Neural cell (in vitro differentiated cells): ENCODE measurements around the gene SLC26A9. TPM values are rescaled to one million over a fixed set of nuclear protein-coding genes. Genes with fewer than 3 reads are reported as not detected.

Experiments used
- H2AFZ ChIP-seq: fragments of 200-600, 300-800 bp; sonication (generic), shearing (Covaris generic); 2 replicates; pipeline ENCODE4 v1.6.0; 2014; ENCODE audit warnings: low read depth, mild to moderate bottlenecking, antibody characterized with exemption, low read length, moderate library complexity
- H3F3A ChIP-seq: fragments of 200-600 bp; shearing (Covaris generic); 2 replicates; pipeline ENCODE4 v1.6.1; 2016; ENCODE audit warnings: mild to moderate bottlenecking, moderate library complexity, mixed read lengths, antibody characterized with exemption, low read length; ENCODE audit not compliant: insufficient read depth, poor library complexity, severe bottlenecking
- H3K27ac ChIP-seq: fragments of 200-600, 300-800 bp; sonication (generic), shearing (Covaris generic); 2 replicates; pipeline ENCODE4 v1.5.1; 2014; ENCODE audit warnings: mild to moderate bottlenecking, low read length, moderate library complexity
- H3K27me3 ChIP-seq: fragments of 300-800, 200-600 bp; sonication (generic), shearing (Covaris generic); 2 replicates; pipeline ENCODE4 v1.6.0; 2014; ENCODE audit warnings: mild to moderate bottlenecking, low read depth, low read length, moderate library complexity; ENCODE audit not compliant: insufficient read depth
- H3K36me3 ChIP-seq: fragments of 300-800, 200-600 bp; sonication (generic), shearing (Covaris generic); 2 replicates; pipeline ENCODE4 v1.5.1; 2014; ENCODE audit warnings: mild to moderate bottlenecking, antibody characterized with exemption, low read length, moderate library complexity; ENCODE audit not compliant: insufficient read depth
- H3K4me2 ChIP-seq: fragments of 300-800, 200-600 bp; sonication (generic), shearing (Covaris generic); 2 replicates; pipeline ENCODE4 v1.6.0; 2014; ENCODE audit warnings: mild to moderate bottlenecking, low read length
- H3K4me3 ChIP-seq: fragments of 300-800, 200-600 bp; sonication (generic), shearing (Covaris generic); 2 replicates; pipeline ENCODE4 v1.5.1; 2014; ENCODE audit warnings: mild to moderate bottlenecking, low read length, moderate library complexity
- H3K79me2 ChIP-seq: fragments of 200-600 bp; shearing (Covaris generic); replicated peaks from 2 replicates; pipeline ENCODE4 v1.6.0; 2014; ENCODE audit warnings: mild to moderate bottlenecking, low read length, moderate library complexity; ENCODE audit not compliant: insufficient read depth
- H3K9ac ChIP-seq: fragments of 300-800, 200-600 bp; sonication (generic), shearing (Covaris generic); 2 replicates; pipeline ENCODE4 v1.6.1; 2016; ENCODE audit warnings: mild to moderate bottlenecking, low read length, mixed read lengths
- H3K9me2 ChIP-seq: fragments of 200-600 bp; shearing (Covaris generic); 2 replicates; pipeline ENCODE4 v1.6.1; 2016; ENCODE audit warnings: mild to moderate bottlenecking, low read length, mixed read lengths; ENCODE audit not compliant: insufficient read depth
- H3K9me3 ChIP-seq: fragments of 200-600, 300-800 bp; sonication (generic), shearing (Covaris generic); 2 replicates; pipeline ENCODE4 v1.6.1; 2016; ENCODE audit warnings: mild to moderate bottlenecking, mixed run types, low read length, moderate library complexity, mixed read lengths
- H4K20me1 ChIP-seq: fragments of 200-600 bp; shearing (Covaris generic); 2 replicates; pipeline ENCODE4 v1.6.1; 2016; ENCODE audit warnings: mild to moderate bottlenecking, mixed run types; ENCODE audit not compliant: insufficient read depth
- EP300 ChIP-seq: fragments of 450-650 bp; conservative IDR thresholded peaks from 2 replicates; pipeline ENCODE4 v1.6.1; 2014; ENCODE audit warnings: antibody characterized with exemption, mild to moderate bottlenecking, moderate library complexity; ENCODE audit not compliant: poor library complexity, severe bottlenecking
- EZH2 ChIP-seq: fragments of 200-600, 300-800 bp; shearing (Covaris generic), sonication (generic); IDR thresholded peaks from 2 replicates; pipeline ENCODE4 v1.6.1; 2014; ENCODE audit warnings: antibody characterized with exemption, low read length, borderline replicate concordance, mild to moderate bottlenecking; ENCODE audit not compliant: insufficient read depth, poor library complexity, severe bottlenecking
- MXI1 ChIP-seq: fragments of 450-650 bp; conservative IDR thresholded peaks from 2 replicates; pipeline ENCODE4 v1.6.1; 2014; ENCODE audit warnings: antibody characterized with exemption, mild to moderate bottlenecking; ENCODE audit not compliant: poor library complexity, severe bottlenecking
- POLR2AphosphoS5 ChIP-seq: IDR thresholded peaks from 2 replicates; pipeline ENCODE4 v1.6.1; 2012
- RAD21 ChIP-seq: fragments of 450-650 bp; conservative IDR thresholded peaks from 2 replicates; pipeline ENCODE4 v1.6.1; 2014; ENCODE audit warnings: antibody characterized with exemption, mild to moderate bottlenecking, moderate library complexity
- SMC3 ChIP-seq: fragments of 450-650 bp; conservative IDR thresholded peaks from 2 replicates; pipeline ENCODE4 v1.6.1; 2014; ENCODE audit warnings: antibody characterized with exemption, mild to moderate bottlenecking, moderate library complexity; ENCODE audit not compliant: poor library complexity
- TAF1 ChIP-seq: IDR thresholded peaks from 2 replicates; pipeline ENCODE4 v1.6.1; 2012; ENCODE audit warnings: low read depth
- polyA plus RNA-seq: library from polyadenylated mRNA; depleted of rRNA; stranded (reverse); fragments of >200 nt; gene quantifications from 2 replicates; pipeline ENCODE4 v1.2.3, GENCODE V29; 2014
- TF ChIP-seq, protein P1 (sequence below): fragments of 450-650 bp; IDR thresholded peaks from 2 replicates; pipeline ENCODE4 v1.5.1; 2014; ENCODE audit warnings: antibody characterized with exemption, mild to moderate bottlenecking, moderate library complexity; ENCODE audit not compliant: poor library complexity, severe bottlenecking
- TF ChIP-seq, protein P2 (sequence below): IDR thresholded peaks from 2 replicates; pipeline ENCODE4 v1.6.1; 2012; ENCODE audit warnings: borderline replicate concordance

Gene SLC26A9
- polyA plus RNA-seq, 1 donor from 2014 or later = not detected

- Histone ChIP-seq H3K9me2 (no peaks in the 10 kb centered on the region), H3K79me2 (no peaks in the 10 kb centered on the region), H3K4me2 (no peak overlapping the region), H3K4me3 (no peak overlapping the region), H3K36me3 (no peaks in the 10 kb centered on the region), H3K27me3 (no peaks in the 10 kb centered on the region), H3K9me3 (no peaks in the 10 kb centered on the region), H3K9ac (no peak overlapping the region), H2AFZ (no peak overlapping the region), H3K27ac (no peak overlapping the region), H4K20me1 (no peaks in the 10 kb centered on the region), H3F3A (no peaks in the 10 kb centered on the region)
- TF ChIP-seq, protein P1, sequence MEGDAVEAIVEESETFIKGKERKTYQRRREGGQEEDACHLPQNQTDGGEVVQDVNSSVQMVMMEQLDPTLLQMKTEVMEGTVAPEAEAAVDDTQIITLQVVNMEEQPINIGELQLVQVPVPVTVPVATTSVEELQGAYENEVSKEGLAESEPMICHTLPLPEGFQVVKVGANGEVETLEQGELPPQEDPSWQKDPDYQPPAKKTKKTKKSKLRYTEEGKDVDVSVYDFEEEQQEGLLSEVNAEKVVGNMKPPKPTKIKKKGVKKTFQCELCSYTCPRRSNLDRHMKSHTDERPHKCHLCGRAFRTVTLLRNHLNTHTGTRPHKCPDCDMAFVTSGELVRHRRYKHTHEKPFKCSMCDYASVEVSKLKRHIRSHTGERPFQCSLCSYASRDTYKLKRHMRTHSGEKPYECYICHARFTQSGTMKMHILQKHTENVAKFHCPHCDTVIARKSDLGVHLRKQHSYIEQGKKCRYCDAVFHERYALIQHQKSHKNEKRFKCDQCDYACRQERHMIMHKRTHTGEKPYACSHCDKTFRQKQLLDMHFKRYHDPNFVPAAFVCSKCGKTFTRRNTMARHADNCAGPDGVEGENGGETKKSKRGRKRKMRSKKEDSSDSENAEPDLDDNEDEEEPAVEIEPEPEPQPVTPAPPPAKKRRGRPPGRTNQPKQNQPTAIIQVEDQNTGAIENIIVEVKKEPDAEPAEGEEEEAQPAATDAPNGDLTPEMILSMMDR = no peak
- TF ChIP-seq EZH2 (no peak), SMC3 (no peak), MXI1 (no peak), EP300 (no peak)
- TF ChIP-seq, protein P2, sequence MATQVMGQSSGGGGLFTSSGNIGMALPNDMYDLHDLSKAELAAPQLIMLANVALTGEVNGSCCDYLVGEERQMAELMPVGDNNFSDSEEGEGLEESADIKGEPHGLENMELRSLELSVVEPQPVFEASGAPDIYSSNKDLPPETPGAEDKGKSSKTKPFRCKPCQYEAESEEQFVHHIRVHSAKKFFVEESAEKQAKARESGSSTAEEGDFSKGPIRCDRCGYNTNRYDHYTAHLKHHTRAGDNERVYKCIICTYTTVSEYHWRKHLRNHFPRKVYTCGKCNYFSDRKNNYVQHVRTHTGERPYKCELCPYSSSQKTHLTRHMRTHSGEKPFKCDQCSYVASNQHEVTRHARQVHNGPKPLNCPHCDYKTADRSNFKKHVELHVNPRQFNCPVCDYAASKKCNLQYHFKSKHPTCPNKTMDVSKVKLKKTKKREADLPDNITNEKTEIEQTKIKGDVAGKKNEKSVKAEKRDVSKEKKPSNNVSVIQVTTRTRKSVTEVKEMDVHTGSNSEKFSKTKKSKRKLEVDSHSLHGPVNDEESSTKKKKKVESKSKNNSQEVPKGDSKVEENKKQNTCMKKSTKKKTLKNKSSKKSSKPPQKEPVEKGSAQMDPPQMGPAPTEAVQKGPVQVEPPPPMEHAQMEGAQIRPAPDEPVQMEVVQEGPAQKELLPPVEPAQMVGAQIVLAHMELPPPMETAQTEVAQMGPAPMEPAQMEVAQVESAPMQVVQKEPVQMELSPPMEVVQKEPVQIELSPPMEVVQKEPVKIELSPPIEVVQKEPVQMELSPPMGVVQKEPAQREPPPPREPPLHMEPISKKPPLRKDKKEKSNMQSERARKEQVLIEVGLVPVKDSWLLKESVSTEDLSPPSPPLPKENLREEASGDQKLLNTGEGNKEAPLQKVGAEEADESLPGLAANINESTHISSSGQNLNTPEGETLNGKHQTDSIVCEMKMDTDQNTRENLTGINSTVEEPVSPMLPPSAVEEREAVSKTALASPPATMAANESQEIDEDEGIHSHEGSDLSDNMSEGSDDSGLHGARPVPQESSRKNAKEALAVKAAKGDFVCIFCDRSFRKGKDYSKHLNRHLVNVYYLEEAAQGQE = no peak
Measured at GRCh38 chr1:205922314-205922713, 20.9 kb downstream of the SLC26A9 start.

DNA sequence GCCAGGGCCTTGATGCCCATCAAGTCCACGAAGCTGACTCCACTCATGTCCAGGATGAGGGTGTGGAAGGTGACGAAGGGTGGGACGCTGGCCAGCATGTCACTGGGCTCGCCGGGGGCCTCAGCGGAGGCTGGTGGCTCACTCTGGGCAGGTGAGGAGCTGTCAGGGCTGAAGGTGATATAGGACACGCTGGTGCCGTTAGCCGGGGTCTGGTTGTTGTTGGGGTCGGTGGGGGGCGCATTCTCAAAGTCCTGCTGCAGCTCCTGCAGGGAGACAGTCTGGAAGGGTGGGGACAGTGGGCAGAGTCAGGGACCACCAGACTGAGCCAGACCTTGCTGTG is 21.7 kb downstream of the SLC26A9 start:
- H3K9ac ChIP-seq = no peak overlapping the region
- H4K20me1 ChIP-seq = no peaks in the 10 kb centered on the region
- H3K27me3 ChIP-seq = no peaks in the 10 kb centered on the region
- no peak for TF ChIP-seq MXI1
- TF ChIP-seq, protein P1 = no peak
- no peak for TF ChIP-seq POLR2AphosphoS5
- no peak for TF ChIP-seq SMC3
- TF ChIP-seq RAD21 = no peak
- no peak for TF ChIP-seq EZH2
- TF ChIP-seq, protein P2 = no peak
- TF ChIP-seq TAF1 = no peak
- no peak for TF ChIP-seq EP300
- H2AFZ ChIP-seq = no peak overlapping the region
- H3K27ac ChIP-seq = no peak overlapping the region
- no peaks in the 10 kb centered on the region for H3F3A ChIP-seq
- H3K4me3 ChIP-seq = no peak overlapping the region
- H3K79me2 ChIP-seq = no peaks in the 10 kb centered on the region
- H3K9me3 ChIP-seq = no peaks in the 10 kb centered on the region
- no peaks in the 10 kb centered on the region for H3K36me3 ChIP-seq
- H3K4me2 ChIP-seq = no peak overlapping the region
- no peaks in the 10 kb centered on the region for H3K9me2 ChIP-seq
